ENCODE results near the gene CABP7. TPM values are rescaled to one million over a fixed set of nuclear protein-coding genes. Genes with fewer than 3 reads are reported as not detected.

The CABP7 gene
- total RNA-seq, 2 donors from 2014 or later = 0.14 TPM; not detected in 1

DNA sequence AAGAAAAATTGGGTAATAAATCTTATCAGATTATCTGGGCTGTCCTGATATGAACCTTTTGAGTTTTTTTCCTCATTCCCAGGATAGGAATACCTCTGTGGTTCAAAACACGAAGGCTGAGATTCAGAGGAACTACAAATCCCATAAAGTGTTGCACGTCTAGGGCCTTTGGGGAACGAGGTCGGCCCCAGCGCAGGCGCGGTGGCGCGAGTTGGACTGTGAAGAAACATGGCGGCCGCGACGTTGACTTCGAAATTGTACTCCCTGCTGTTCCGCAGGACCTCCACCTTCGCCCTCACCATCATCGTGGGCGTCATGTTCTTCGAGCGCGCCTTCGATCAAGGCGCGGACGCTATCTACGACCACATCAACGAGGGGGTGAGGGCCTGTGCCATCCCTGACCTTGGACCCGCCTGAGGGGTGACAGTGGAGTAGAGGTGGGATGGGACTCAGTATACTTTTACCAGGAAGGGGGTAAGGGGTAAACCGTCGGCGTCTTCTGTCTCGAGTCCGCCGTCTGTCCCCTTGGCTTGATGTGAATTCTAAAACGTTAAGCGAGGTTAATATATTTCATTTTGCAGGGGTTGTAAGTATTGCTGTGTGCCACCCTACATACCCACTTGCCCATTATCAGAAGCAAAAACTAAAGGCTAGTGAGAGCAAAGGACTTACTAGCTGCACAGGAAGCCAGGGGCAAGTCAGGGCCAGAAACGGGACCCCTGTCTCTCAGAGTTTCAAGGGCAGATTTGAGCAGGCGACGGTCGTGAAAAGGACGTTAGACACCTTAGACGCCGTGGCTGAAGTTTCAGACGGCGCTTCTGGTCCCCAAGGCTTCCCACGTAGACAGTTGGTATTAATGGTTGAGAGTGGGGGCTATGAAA is 47.6 kb downstream of the CABP7 start, which contains the start of gene UQCR10:
UQCR10 (plus strand) TSS at position 199 of the 881 bp plus-strand sequence; CDS start at position 229, 30 bp downstream.
- peak within 1 kb of the TSS; percentile 55 to 73 for H3K27ac ChIP-seq
- ATAC-seq (ENCODE audit: insufficient number of reproducible peaks, low FRiP score, low read depth) = peak; percentile 90
- H3K36me3 ChIP-seq = peaks cover 19% of the 10 kb centered on the region
- H3K9me3 ChIP-seq = no peaks in the 10 kb centered on the region
- TF ChIP-seq CTCF (IDR thresholded peaks at IDR 0.05) = no peak
- peak; percentile 80 for DNase-seq (ENCODE audit: low spot score)
- H3K4me1 ChIP-seq (ENCODE audit: control insufficient read depth in 1 of 2, low read depth in 2 of 2) = peaks cover 13 to 22% of the 10 kb centered on the region in 2 donors
- H3K4me3 ChIP-seq = peak within 1 kb of the TSS; percentile 87
- H3K27me3 ChIP-seq (replicated peaks; ENCODE audit: insufficient read depth) = no peaks in the 10 kb centered on the region

GRCh38 chr22:29768052-29768693 is 48.4 kb downstream of the CABP7 start:
- Histone ChIP-seq H3K4me3 (peak overlapping the region; percentile 87), H3K27me3 (replicated peaks; ENCODE audit: insufficient read depth) (no peaks in the 10 kb centered on the region), H3K9me3 (no peaks in the 10 kb centered on the region), H3K4me1 (ENCODE audit: control insufficient read depth in 1 of 2, low read depth in 2 of 2) (peaks cover 13 to 22% of the 10 kb centered on the region in 2 donors), H3K27ac (no peak overlapping the region), H3K36me3 (peaks cover 19% of the 10 kb centered on the region)
- TF ChIP-seq CTCF (IDR thresholded peaks at IDR 0.05) = no peak
- DNase-seq (ENCODE audit: low spot score) (no peak), ATAC-seq (ENCODE audit: insufficient number of reproducible peaks, low FRiP score, low read depth) (no peak)

- no peak overlapping the region for H3K27ac ChIP-seq
- peaks cover 19% of the 10 kb centered on the region for H3K36me3 ChIP-seq
- no peak for TF ChIP-seq CTCF (IDR thresholded peaks at IDR 0.05)
- H3K4me1 ChIP-seq (ENCODE audit: control insufficient read depth in 1 of 2, low read depth in 2 of 2) = peaks cover 13 to 22% of the 10 kb centered on the region in 2 donors
- no peaks in the 10 kb centered on the region for H3K9me3 ChIP-seq
- ATAC-seq (ENCODE audit: insufficient number of reproducible peaks, low FRiP score, low read depth) (no peak), DNase-seq (ENCODE audit: low spot score) (no peak)
- no peak overlapping the region for H3K4me3 ChIP-seq
- no peaks in the 10 kb centered on the region for H3K27me3 ChIP-seq (replicated peaks; ENCODE audit: insufficient read depth)
These were observed 50.0 kb downstream of the CABP7 start for GRCh38 chr22:29769723-29770321.

DNA sequence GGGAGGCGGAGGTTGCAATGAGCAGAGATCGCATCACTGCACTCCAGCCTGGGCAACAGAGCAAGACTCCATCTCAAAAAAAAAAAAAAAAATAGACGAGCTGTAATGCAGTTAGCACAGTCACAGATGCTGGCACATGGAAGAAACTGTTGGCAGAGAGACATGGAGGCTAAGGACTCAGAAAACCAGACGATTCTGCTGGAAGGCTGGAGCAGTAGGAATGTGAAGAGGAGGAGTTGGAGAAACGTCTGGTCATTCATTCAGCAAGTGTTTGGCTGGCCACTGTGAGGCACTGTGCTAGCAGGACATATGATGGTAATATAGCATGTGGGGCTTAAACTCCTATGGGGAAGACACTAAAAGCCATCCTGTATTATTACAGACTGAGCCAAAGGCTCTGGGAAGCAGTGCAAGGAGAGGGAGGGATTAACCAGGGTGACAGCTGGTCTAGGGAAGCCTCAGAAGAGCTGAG is 52.4 kb downstream of the CABP7 start:
- no peaks in the 10 kb centered on the region for H3K27me3 ChIP-seq (replicated peaks; ENCODE audit: insufficient read depth)
- peaks cover 7 to 13% of the 10 kb centered on the region in 2 donors for H3K4me1 ChIP-seq (ENCODE audit: control insufficient read depth in 1 of 2, low read depth in 2 of 2)
- peaks cover 19% of the 10 kb centered on the region for H3K36me3 ChIP-seq
- ATAC-seq (ENCODE audit: insufficient number of reproducible peaks, low FRiP score, low read depth) (no peak), DNase-seq (ENCODE audit: low spot score) (no peak)
- H3K9me3 ChIP-seq = no peaks in the 10 kb centered on the region
- no peak overlapping the region for H3K27ac ChIP-seq
- no peak for TF ChIP-seq CTCF (IDR thresholded peaks at IDR 0.05)
- H3K4me3 ChIP-seq = no peak overlapping the region

DNA sequence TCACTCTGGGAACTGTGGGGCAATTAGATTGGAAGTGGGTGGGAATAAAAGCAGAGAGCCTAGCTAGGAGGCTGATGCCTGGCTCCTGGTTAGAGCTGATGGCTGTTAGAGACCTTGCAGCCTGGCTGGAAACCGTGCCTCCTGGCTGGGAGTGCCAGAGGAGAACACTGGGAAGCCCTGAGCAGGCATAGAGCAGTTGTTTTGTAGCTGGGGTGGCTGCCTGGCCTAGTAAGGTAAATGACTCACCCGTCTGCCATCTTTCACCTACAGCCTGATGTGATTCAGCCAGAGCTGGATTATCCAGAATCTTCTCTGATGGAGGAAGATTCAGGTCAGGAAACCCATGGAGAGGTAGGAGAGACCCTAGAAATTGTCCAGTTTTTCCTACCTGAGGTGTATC is 53.4 kb downstream of the CABP7 start:
- Histone ChIP-seq H3K36me3 (peaks cover 19% of the 10 kb centered on the region), H3K4me3 (no peak overlapping the region), H3K4me1 (ENCODE audit: control insufficient read depth in 1 of 2, low read depth in 2 of 2) (peaks cover 3 to 7% of the 10 kb centered on the region in 2 donors), H3K27me3 (replicated peaks; ENCODE audit: insufficient read depth) (no peaks in the 10 kb centered on the region), H3K27ac (no peak overlapping the region), H3K9me3 (no peaks in the 10 kb centered on the region)
- DNase-seq (ENCODE audit: low spot score) (no peak), ATAC-seq (ENCODE audit: insufficient number of reproducible peaks, low FRiP score, low read depth) (no peak)
- no peak for TF ChIP-seq CTCF (IDR thresholded peaks at IDR 0.05)

All from thoracic aorta (tissue), 2 donors.